PC-9 (cell line): ENCODE results near the gene FNBP1L. TPM values are rescaled to one million over a fixed set of nuclear protein-coding genes. Genes with fewer than 3 reads are reported as not detected.

Experiments
- BruUV-seq: library from RNA; stranded (reverse); fragments of 400-500 nt; replicated peaks from 2 replicates; lab custom pipeline; 2021; lab: Mats Ljungman, UMichigan
- CTCF ChIA-PET: fragments of 300-600 bp; sonication (Branson Sonifier 250); formaldehyde crosslinking; loops from one replicate; lab custom pipeline; 2022; ENCODE audit warnings: antibody characterized with exemption; lab: Charles Lee
- POLR2A ChIA-PET: fragments of 300-600 bp; sonication (Branson Sonifier 250); formaldehyde crosslinking; loops from one replicate; lab custom pipeline; 2022; ENCODE audit warnings: antibody characterized with exemption; ENCODE audit not compliant: unreplicated experiment; lab: Charles Lee
- DNase-seq, 2 experiments: peaks; one replicate each; pipeline versions ENCODE4 v3.0.0 to v3.0.0-alpha.2; 2015 to 2022; ENCODE audit warnings: mixed read lengths in 1 of 2
- H2AFZ ChIP-seq: fragments of 200-600 bp; sonication (generic); 2 replicates; pipeline ENCODE4 v1.8.1; 2017; ENCODE audit warnings: antibody characterized with exemption
- H3F3A ChIP-seq: fragments of 200-600 bp; sonication (generic); 2 replicates; pipeline ENCODE4 v1.8.1; 2017; ENCODE audit warnings: antibody characterized with exemption, mild to moderate bottlenecking, low read depth; ENCODE audit not compliant: insufficient read depth
- H3K27ac ChIP-seq: fragments of 200-600 bp; sonication (generic); 2 replicates; pipeline ENCODE4 v1.6.1; 2016; ENCODE audit warnings: mixed run types
- H3K27me3 ChIP-seq: fragments of 200-600 bp; sonication (generic); 2 replicates; pipeline ENCODE4 v1.6.1; 2016; ENCODE audit warnings: low read depth, mixed run types; ENCODE audit not compliant: insufficient read depth
- H3K36me3 ChIP-seq: fragments of 200-600 bp; sonication (generic); 2 replicates; pipeline ENCODE4 v1.6.1; 2016; ENCODE audit warnings: low read depth, mixed run types
- H3K4me1 ChIP-seq: fragments of 200-600 bp; sonication (generic); replicated peaks from 2 replicates; pipeline ENCODE4 v1.6.1; 2016; ENCODE audit warnings: mixed run types; ENCODE audit not compliant: insufficient read depth
- H3K4me2 ChIP-seq: fragments of 200-600 bp; sonication (generic); 2 replicates; pipeline ENCODE4 v1.6.1; 2017; ENCODE audit warnings: mixed run types
- H3K4me3 ChIP-seq: fragments of 200-600 bp; sonication (generic); 2 replicates; pipeline ENCODE4 v1.6.1; 2016; ENCODE audit warnings: mixed run types
- H3K79me2 ChIP-seq: fragments of 200-600 bp; sonication (generic); 2 replicates; pipeline ENCODE4 v1.6.1; 2017; ENCODE audit warnings: low read depth, mixed run types
- H3K9me2 ChIP-seq: fragments of 200-600 bp; sonication (generic); 2 replicates; pipeline ENCODE4 v1.8.1; 2017; ENCODE audit warnings: mild to moderate bottlenecking; ENCODE audit not compliant: insufficient read depth
- H3K9me3 ChIP-seq: fragments of 200-600 bp; sonication (generic); 2 replicates; pipeline ENCODE4 v1.8.1; 2016; ENCODE audit warnings: low read depth; ENCODE audit not compliant: insufficient read depth
- H4K20me1 ChIP-seq: fragments of 200-600 bp; sonication (generic); 2 replicates; pipeline ENCODE4 v1.8.1; 2017; ENCODE audit not compliant: insufficient read depth
- EZH2 ChIP-seq: fragments of 200-600 bp; sonication (generic); IDR thresholded peaks from 2 replicates; pipeline ENCODE4 v1.8.0; 2017; ENCODE audit warnings: antibody characterized with exemption, low read depth
- intact Hi-C: fragments of 100-400 bp; cut with micrococcal nuclease; formaldehyde crosslinking; loops from one replicate; pipeline ENCODE4 v1.10.0; 2022; ENCODE audit not compliant: unreplicated experiment
- total RNA-seq: library from RNA; stranded (reverse); gene quantifications from 2 replicates; pipeline ENCODE4 v1.2.3, GENCODE V29; 2021
- TF ChIP-seq, protein P1 (sequence below): fragments of 200-600 bp; sonication (generic); conservative IDR thresholded peaks from 2 replicates; pipeline ENCODE4 v1.6.1; 2017; ENCODE audit warnings: mixed run types, antibody characterized with exemption, mild to moderate bottlenecking, moderate library complexity

The FNBP1L gene
- total RNA-seq, 1 experiment from 2014 or later, result 34.3 TPM

DNA sequence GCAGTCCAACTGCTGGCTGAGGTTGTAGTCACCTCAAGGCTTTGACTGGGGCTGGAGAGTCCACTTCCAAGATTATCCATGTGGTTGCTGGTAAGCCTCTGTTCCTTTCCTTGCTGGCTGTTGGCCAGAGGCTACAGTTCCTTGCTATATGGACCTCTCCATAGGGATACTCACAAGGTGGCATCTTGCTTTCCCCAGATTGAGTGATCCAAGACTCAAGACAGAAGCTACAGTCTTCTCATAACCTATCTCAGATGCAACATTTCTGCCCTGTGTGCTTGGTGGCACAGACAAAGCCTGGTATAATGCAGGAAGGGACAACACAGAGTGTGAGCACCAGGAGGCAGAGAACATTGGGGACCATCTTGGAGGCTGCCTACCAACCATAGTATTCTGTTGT, 111.8 kb downstream of the FNBP1L start:
- Histone ChIP-seq H3K9me2 (no peaks in the 10 kb centered on the region), H2AFZ (no peak overlapping the region), H3K4me1 (no peaks in the 10 kb centered on the region), H3F3A (peaks cover 96% of the 10 kb centered on the region), H3K4me2 (no peak overlapping the region), H3K27ac (peak overlapping the region; percentile 9; the same call in 1 of the 2 replicates), H4K20me1 (peaks cover 4% of the 10 kb centered on the region; the same call in 1 of the 2 replicates), H3K79me2 (peaks cover 3% of the 10 kb centered on the region; the same call in 1 of the 2 replicates), H3K27me3 (no peaks in the 10 kb centered on the region), H3K36me3 (peaks cover 55% of the 10 kb centered on the region), H3K9me3 (no peaks in the 10 kb centered on the region), H3K4me3 (no peak overlapping the region)
- no peak for DNase-seq
- no peak for TF ChIP-seq EZH2
- TF ChIP-seq, protein P1, sequence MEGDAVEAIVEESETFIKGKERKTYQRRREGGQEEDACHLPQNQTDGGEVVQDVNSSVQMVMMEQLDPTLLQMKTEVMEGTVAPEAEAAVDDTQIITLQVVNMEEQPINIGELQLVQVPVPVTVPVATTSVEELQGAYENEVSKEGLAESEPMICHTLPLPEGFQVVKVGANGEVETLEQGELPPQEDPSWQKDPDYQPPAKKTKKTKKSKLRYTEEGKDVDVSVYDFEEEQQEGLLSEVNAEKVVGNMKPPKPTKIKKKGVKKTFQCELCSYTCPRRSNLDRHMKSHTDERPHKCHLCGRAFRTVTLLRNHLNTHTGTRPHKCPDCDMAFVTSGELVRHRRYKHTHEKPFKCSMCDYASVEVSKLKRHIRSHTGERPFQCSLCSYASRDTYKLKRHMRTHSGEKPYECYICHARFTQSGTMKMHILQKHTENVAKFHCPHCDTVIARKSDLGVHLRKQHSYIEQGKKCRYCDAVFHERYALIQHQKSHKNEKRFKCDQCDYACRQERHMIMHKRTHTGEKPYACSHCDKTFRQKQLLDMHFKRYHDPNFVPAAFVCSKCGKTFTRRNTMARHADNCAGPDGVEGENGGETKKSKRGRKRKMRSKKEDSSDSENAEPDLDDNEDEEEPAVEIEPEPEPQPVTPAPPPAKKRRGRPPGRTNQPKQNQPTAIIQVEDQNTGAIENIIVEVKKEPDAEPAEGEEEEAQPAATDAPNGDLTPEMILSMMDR, result no peak
- CTCF ChIA-PET, result no interaction called here
- intact Hi-C loops, result loop anchor here (10.0 kb wide), 1 partner anchor 115 kb away; the partner anchor contains the start of gene FNBP1L
- POLR2A ChIA-PET, result interaction anchor here (0.7 kb wide), 1 partner anchor 10 kb away, joined by 5 read pairs; no protein-coding TSS in a partner anchor
- no TSS peak for BruUV-seq

DNA sequence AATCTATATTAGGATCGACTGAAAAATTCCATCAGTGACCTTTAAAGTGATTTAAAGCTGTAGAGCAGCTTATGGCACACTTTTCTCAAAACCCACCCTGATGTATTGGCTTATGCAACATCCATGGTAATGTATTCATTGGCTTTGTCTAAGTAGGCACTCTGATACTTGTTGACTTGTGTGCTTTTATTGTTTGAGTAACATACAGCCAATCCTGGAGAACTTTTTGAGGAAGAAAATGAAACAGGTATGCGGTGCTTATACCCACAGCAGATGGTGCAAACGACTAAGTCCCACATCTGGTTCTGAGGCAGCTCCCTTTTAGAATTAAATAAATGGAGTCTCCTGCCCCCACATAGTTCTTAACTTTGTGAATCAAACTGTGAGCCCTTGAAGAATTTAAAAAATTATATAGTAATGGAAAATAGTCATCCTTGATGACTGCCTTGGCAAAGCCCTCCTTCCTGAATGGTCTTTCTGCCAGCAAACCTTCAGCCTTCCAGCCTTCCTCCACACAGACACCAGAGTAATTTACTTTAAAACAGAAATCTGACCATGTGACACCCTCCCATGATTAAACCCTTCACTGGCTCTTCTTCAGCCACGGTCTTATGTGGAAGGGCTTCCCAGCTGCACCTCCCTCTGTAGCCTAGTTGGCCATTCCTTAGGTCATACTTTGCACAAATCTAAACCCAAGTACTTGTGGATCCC, 117.7 kb downstream of the FNBP1L start:
- peaks cover 46% of the 10 kb centered on the region for H3K79me2 ChIP-seq
- no peak overlapping the region for H2AFZ ChIP-seq
- no peaks in the 10 kb centered on the region for H3K27me3 ChIP-seq
- TF ChIP-seq EZH2, result no peak
- TF ChIP-seq, protein P1, result no peak
- H3K4me3 ChIP-seq, result no peak overlapping the region
- DNase-seq, result no peak
- ChIA-PET POLR2A (no interaction called here), CTCF (interaction anchor here (0.6 kb wide), 1 partner anchor 702 kb away, joined by 6 read pairs; no protein-coding TSS in a partner anchor)
- peaks cover 52% of the 10 kb centered on the region for H4K20me1 ChIP-seq
- H3F3A ChIP-seq, result peaks cover 100% of the 10 kb centered on the region
- no peaks in the 10 kb centered on the region for H3K9me3 ChIP-seq
- H3K4me1 ChIP-seq, result peaks cover 28% of the 10 kb centered on the region
- no TSS peak for BruUV-seq
- H3K4me2 ChIP-seq, result no peak overlapping the region
- peaks cover 94% of the 10 kb centered on the region for H3K36me3 ChIP-seq
- intact Hi-C loops, result no loop called here
- no peaks in the 10 kb centered on the region for H3K9me2 ChIP-seq
- peak overlapping the region; percentile 0 for H3K27ac ChIP-seq

DNA sequence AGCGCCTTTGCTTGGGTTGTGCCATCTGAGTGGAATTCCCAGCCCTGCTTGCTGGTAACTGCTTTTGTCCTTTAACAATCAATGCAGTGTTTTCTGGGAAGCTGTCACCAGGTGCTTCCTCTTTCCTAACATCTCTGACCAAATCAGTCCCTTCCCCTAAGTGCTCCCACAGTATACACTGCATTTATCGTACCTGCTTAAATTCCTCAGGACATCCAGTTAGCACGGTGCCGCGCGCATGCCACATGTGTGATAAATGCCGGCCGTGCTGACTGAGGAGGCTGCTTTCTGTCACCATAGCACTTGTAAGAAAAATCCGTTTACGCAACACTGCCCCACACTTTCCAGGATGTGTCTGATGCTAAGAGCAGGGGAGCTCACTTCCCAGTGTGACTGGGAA, 118.3 kb downstream of the FNBP1L start:
- H3K4me2 ChIP-seq, result no peak overlapping the region
- ChIA-PET CTCF (no interaction called here), POLR2A (no interaction called here)
- TF ChIP-seq EZH2, result no peak
- TF ChIP-seq, protein P1, result no peak
- H2AFZ ChIP-seq, result no peak overlapping the region
- intact Hi-C loops, result no loop called here
- H3F3A ChIP-seq, result peaks cover 100% of the 10 kb centered on the region
- no peaks in the 10 kb centered on the region for H3K9me2 ChIP-seq
- peaks cover 52% of the 10 kb centered on the region for H3K79me2 ChIP-seq
- H3K9me3 ChIP-seq, result no peaks in the 10 kb centered on the region
- no peak for DNase-seq
- peak overlapping the region; percentile 0 for H3K27ac ChIP-seq
- peaks cover 28% of the 10 kb centered on the region for H3K4me1 ChIP-seq
- H3K4me3 ChIP-seq, result no peak overlapping the region
- H4K20me1 ChIP-seq, result peaks cover 58% of the 10 kb centered on the region
- H3K27me3 ChIP-seq, result no peaks in the 10 kb centered on the region
- peaks cover 94% of the 10 kb centered on the region for H3K36me3 ChIP-seq
- BruUV-seq, result no TSS peak
